Keratinocyte (primary cell): ENCODE results near the gene PRKCA. TPM values are rescaled to one million over a fixed set of nuclear protein-coding genes. Genes with fewer than 3 reads are reported as not detected.

Source experiments
- DNase-seq: peaks from one replicate; pipeline ENCODE4 v3.0.0-alpha.2; 2011; ENCODE audit warnings: low read depth, missing footprints, low spot score
- FAIRE-seq: peaks from 2 replicates; lab custom pipeline; 2011; peaks lifted over from hg19 to GRCh38; lab: Jason Lieb, UNC
- H2AFZ ChIP-seq: 2 replicates; pipeline ENCODE4 v1.6.0; 2012; ENCODE audit warnings: low read length, control low read depth, inconsistent platforms; ENCODE audit not compliant: control insufficient read depth
- H3K27ac ChIP-seq: 2 replicates; pipeline ENCODE4 v1.5.1; 2011; ENCODE audit warnings: low read length; ENCODE audit not compliant: control insufficient read depth, insufficient read depth
- H3K27me3 ChIP-seq: 3 replicates; pipeline ENCODE4 v1.6.0; 2011; ENCODE audit warnings: low read length; ENCODE audit not compliant: control insufficient read depth, insufficient read depth; ENCODE audit errors: extremely low read depth
- H3K36me3 ChIP-seq, 2 experiments: 2 replicates in 1 of 2; 3 replicates in 1 of 2; pipeline ENCODE4 v1.5.1; 2011; ENCODE audit warnings: low read length in 2 of 2, mild to moderate bottlenecking in 1 of 2; ENCODE audit not compliant: control insufficient read depth in 2 of 2, insufficient read depth in 2 of 2; ENCODE audit errors: extremely low read depth in 1 of 2
- H3K4me1 ChIP-seq: 3 replicates; pipeline ENCODE4 v1.5.1; 2011; ENCODE audit warnings: low read length; ENCODE audit not compliant: control insufficient read depth, insufficient read depth; ENCODE audit errors: extremely low read depth
- H3K4me2 ChIP-seq: 3 replicates; pipeline ENCODE4 v1.6.0; 2011; ENCODE audit warnings: low read depth, low read length; ENCODE audit not compliant: control insufficient read depth, insufficient read depth; ENCODE audit errors: extremely low read depth
- H3K4me3 ChIP-seq, 3 experiments: fragments of 200-600 bp in 1 of 3; sonication (generic) in 1 of 3; 2 replicates in 2 of 3; 3 replicates in 1 of 3; pipeline ENCODE4 v1.5.1; 2011 to 2016; ENCODE audit warnings: low read length in 3 of 3, mild to moderate bottlenecking in 3 of 3, control low read depth in 2 of 3, inconsistent platforms in 1 of 3, low read depth in 1 of 3, mixed read lengths in 1 of 3, mixed run types in 1 of 3, moderate library complexity in 1 of 3; ENCODE audit not compliant: control insufficient read depth in 2 of 3, insufficient read depth in 2 of 3; ENCODE audit errors: extremely low read depth in 1 of 3
- H3K79me2 ChIP-seq: 2 replicates; pipeline ENCODE4 v1.6.0; 2012; ENCODE audit warnings: low read length; ENCODE audit not compliant: control insufficient read depth, insufficient read depth
- H3K9ac ChIP-seq: 3 replicates; pipeline ENCODE4 v1.6.0; 2011; ENCODE audit warnings: low read length; ENCODE audit not compliant: control insufficient read depth, insufficient read depth; ENCODE audit errors: extremely low read depth
- H3K9me1 ChIP-seq: 3 replicates; pipeline ENCODE4 v1.6.0; 2011; ENCODE audit warnings: low read length; ENCODE audit not compliant: control insufficient read depth, insufficient read depth; ENCODE audit errors: extremely low read depth
- H3K9me3 ChIP-seq: 2 replicates; pipeline ENCODE4 v1.5.1; 2012; ENCODE audit warnings: low read depth, low read length; ENCODE audit not compliant: control insufficient read depth
- H4K20me1 ChIP-seq: 3 replicates; pipeline ENCODE4 v1.6.0; 2011; ENCODE audit warnings: low read length; ENCODE audit not compliant: control insufficient read depth, insufficient read depth; ENCODE audit errors: extremely low read depth
- EZH2 ChIP-seq: IDR thresholded peaks from one replicate; pipeline ENCODE4 v1.6.1; 2012; ENCODE audit warnings: inconsistent platforms, mild to moderate bottlenecking, low read length, moderate library complexity
- dilution Hi-C: fragments of 300-500 bp; cut with MboI; formaldehyde crosslinking; loops from one replicate; pipeline ENCODE4 v1.7.0; 2020; ENCODE audit warnings: low sequenced_read_pairs; ENCODE audit not compliant: extremely low pct_ligation_motif_present
- polyA plus RNA-seq, 5 experiments: library from polyadenylated mRNA; depleted of rRNA in 3 of 5; stranded (reverse) in 3 of 5; stranded (forward) in 1 of 5; unstranded in 1 of 5; fragments of >200 nt; gene quantifications; 1 replicate in 1 of 5; 2 replicates in 3 of 5; 3 replicates in 1 of 5; pipeline versions ENCODE4 v1.2.1 to v1.2.3, GENCODE V29; 2011 to 2012; ENCODE audit warnings: missing spikeins in 2 of 5, low read depth in 1 of 5, low replicate concordance in 1 of 5
- TF ChIP-seq, protein P1 (sequence below), 3 experiments: IDR thresholded peaks in 1 of 3; conservative IDR thresholded peaks in 1 of 3; optimal IDR thresholded peaks in 1 of 3; 2 replicates in 2 of 3; 3 replicates in 1 of 3; pipeline versions ENCODE3 to v1.5.1; 2011; ENCODE audit warnings: low read length in 3 of 3, mild to moderate bottlenecking in 3 of 3, moderate library complexity in 2 of 3, control low read depth in 1 of 3, inconsistent platforms in 1 of 3; ENCODE audit not compliant: insufficient read depth in 2 of 3; ENCODE audit errors: extremely low read depth in 1 of 3

PRKCA gene
- polyA plus RNA-seq, 1 donor (not counting 4 experiments of a cell fraction or from before 2014, with no cell fraction given), result 3.6 TPM

DNA sequence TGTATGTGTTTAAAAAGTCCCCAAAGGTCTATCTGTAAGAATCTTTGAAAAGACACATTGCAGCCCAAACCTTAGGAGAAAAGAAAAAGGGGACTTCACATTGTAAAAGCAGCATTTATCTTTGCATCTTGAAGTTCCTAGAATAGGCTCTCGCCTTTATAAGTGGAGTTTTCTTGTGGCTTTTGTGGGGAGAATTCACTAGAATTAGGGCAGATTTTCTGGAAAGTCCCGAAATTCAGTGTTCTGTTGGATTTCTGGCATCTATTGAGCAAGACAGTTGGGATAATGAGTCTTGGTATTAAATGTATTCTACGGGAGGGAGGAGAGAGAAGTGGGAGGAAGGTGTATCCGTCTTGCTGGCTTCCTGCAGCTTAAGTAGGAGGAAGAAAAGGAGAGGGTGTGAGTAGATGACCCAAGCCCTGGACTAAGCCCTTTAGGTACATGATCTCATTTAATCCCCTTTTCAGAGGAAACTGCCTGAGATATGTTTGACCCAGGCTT, 62.6 kb downstream of the PRKCA start:
- H3K4me3 ChIP-seq, result no peak overlapping the region
- H2AFZ ChIP-seq, result no peak overlapping the region
- DNase-seq, result no peak
- H3K4me1 ChIP-seq, result no peaks in the 10 kb centered on the region
- no peak overlapping the region for H3K27ac ChIP-seq
- dilution Hi-C loops, result no loop called here
- no peak for TF ChIP-seq EZH2
- TF ChIP-seq, protein P1, sequence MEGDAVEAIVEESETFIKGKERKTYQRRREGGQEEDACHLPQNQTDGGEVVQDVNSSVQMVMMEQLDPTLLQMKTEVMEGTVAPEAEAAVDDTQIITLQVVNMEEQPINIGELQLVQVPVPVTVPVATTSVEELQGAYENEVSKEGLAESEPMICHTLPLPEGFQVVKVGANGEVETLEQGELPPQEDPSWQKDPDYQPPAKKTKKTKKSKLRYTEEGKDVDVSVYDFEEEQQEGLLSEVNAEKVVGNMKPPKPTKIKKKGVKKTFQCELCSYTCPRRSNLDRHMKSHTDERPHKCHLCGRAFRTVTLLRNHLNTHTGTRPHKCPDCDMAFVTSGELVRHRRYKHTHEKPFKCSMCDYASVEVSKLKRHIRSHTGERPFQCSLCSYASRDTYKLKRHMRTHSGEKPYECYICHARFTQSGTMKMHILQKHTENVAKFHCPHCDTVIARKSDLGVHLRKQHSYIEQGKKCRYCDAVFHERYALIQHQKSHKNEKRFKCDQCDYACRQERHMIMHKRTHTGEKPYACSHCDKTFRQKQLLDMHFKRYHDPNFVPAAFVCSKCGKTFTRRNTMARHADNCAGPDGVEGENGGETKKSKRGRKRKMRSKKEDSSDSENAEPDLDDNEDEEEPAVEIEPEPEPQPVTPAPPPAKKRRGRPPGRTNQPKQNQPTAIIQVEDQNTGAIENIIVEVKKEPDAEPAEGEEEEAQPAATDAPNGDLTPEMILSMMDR (optimal IDR thresholded peaks at IDR 0.05 in 1 of 3, IDR thresholded peaks at IDR 0.05 in 1 of 3, conservative IDR thresholded peaks at IDR 0.05 in 1 of 3; ENCODE audit: extremely low read depth in 1 of 3, insufficient read depth in 2 of 3, low read length in 3 of 3), result no peak
- H3K9ac ChIP-seq, result no peak overlapping the region
- H3K27me3 ChIP-seq, result no peaks in the 10 kb centered on the region
- no peaks in the 10 kb centered on the region for H3K9me3 ChIP-seq
- H4K20me1 ChIP-seq, result no peaks in the 10 kb centered on the region
- no peaks in the 10 kb centered on the region for H3K79me2 ChIP-seq
- H3K4me2 ChIP-seq, result no peak overlapping the region
- no peak for FAIRE-seq
- H3K36me3 ChIP-seq, result no peaks in the 10 kb centered on the region
- no peaks in the 10 kb centered on the region for H3K9me1 ChIP-seq

DNA sequence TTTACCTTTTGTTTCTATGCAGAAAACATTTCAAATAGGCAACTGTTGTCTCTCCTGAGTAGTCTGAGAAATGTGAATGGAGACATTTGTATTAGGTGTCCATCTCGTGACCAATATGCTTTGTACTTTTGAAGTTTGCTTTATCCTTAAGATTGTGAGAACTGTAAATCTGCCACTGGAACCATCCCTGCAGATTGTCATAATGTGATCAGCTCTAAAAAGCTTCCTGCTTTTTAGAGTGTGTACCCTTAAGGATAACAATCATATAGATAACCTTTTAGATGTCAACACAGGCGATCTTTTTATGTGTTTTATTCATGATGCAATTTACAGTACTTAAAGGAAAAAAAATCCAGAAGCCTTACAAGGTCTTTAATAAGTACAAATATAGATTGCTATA, 63.5 kb downstream of the PRKCA start:
- FAIRE-seq (no peak), DNase-seq (no peak)
- dilution Hi-C loops, result no loop called here
- TF ChIP-seq, protein P1 (optimal IDR thresholded peaks at IDR 0.05 in 1 of 3, IDR thresholded peaks at IDR 0.05 in 1 of 3, conservative IDR thresholded peaks at IDR 0.05 in 1 of 3; ENCODE audit: extremely low read depth in 1 of 3, insufficient read depth in 2 of 3, low read length in 3 of 3), result no peak
- TF ChIP-seq EZH2, result no peak
- Histone ChIP-seq H3K4me2 (no peak overlapping the region), H3K4me1 (no peaks in the 10 kb centered on the region), H2AFZ (no peak overlapping the region), H3K9ac (no peak overlapping the region), H3K9me1 (no peaks in the 10 kb centered on the region), H3K4me3 (no peak overlapping the region), H3K27me3 (no peaks in the 10 kb centered on the region), H3K9me3 (no peaks in the 10 kb centered on the region), H3K27ac (no peak overlapping the region), H3K79me2 (no peaks in the 10 kb centered on the region), H3K36me3 (no peaks in the 10 kb centered on the region), H4K20me1 (no peaks in the 10 kb centered on the region)
